GM21390 (cell line): ENCODE results near the gene CMKLR1.
A peak's percentile ranks its signal among the peaks of the same experiment; 100 is the strongest.

Experiments used
- ATAC-seq: cut with Tn5 transposase; IDR thresholded peaks from one replicate; pipeline ENCODE4 v1.9.1; 2021; ENCODE audit not compliant: unreplicated experiment

Gene CMKLR1

GRCh38 chr12:108317308-108318234, 21.5 kb downstream of the CMKLR1 start:
- ATAC-seq, result no peak

- no peak for ATAC-seq
Observed at GRCh38 chr12:108316176-108317086, 22.7 kb downstream of the CMKLR1 start.

GRCh38 chr12:108315486-108316105, 23.5 kb downstream of the CMKLR1 start:
- no peak for ATAC-seq

GRCh38 chr12:108313606-108314351, 25.3 kb downstream of the CMKLR1 start:
- no peak for ATAC-seq

GRCh38 chr12:108313241-108313605, 25.9 kb downstream of the CMKLR1 start:
- no peak for ATAC-seq

- ATAC-seq, result no peak
Observed at GRCh38 chr12:108312693-108313189, 26.4 kb downstream of the CMKLR1 start.

GRCh38 chr12:108312073-108312659, 26.9 kb downstream of the CMKLR1 start:
- ATAC-seq, result no peak

- no peak for ATAC-seq
Observed at GRCh38 chr12:108311605-108312004, 27.5 kb downstream of the CMKLR1 start.

GRCh38 chr12:108310489-108310888, 28.6 kb downstream of the CMKLR1 start:
- ATAC-seq, result no peak

GRCh38 chr12:108309674-108310312, 29.3 kb downstream of the CMKLR1 start:
- peak; percentile 46 for ATAC-seq

- ATAC-seq, result no peak
Observed at GRCh38 chr12:108308395-108309085, 30.6 kb downstream of the CMKLR1 start.

- ATAC-seq, result no peak
Observed at GRCh38 chr12:108307006-108307405, 32.1 kb downstream of the CMKLR1 start.

GRCh38 chr12:108306506-108306905, 32.6 kb downstream of the CMKLR1 start:
- no peak for ATAC-seq

GRCh38 chr12:108305991-108306501, 33.1 kb downstream of the CMKLR1 start:
- ATAC-seq, result no peak

- no peak for ATAC-seq
Observed at GRCh38 chr12:108305520-108305919, 33.6 kb downstream of the CMKLR1 start.

GRCh38 chr12:108304633-108305032, 34.5 kb downstream of the CMKLR1 start:
- no peak for ATAC-seq

GRCh38 chr12:108303703-108304102, 35.4 kb downstream of the CMKLR1 start:
- ATAC-seq, result no peak

- no peak for ATAC-seq
Observed at GRCh38 chr12:108302403-108303311, 36.5 kb downstream of the CMKLR1 start.
